Fibroblast of the conjunctiva (primary cell): ENCODE measurements around the gene B3GALT6.

Source experiments
- DNase-seq: peaks from one replicate; pipeline ENCODE4 v3.0.0-alpha.2; 2010; ENCODE audit warnings: low read depth

Gene B3GALT6

GRCh38 chr1:1216770-1217620 lies 15.0 kb upstream of the B3GALT6 start:
- DNase-seq: no peak

GRCh38 chr1:1217621-1218523 lies 14.2 kb upstream of the B3GALT6 start:
- no peak for DNase-seq

- no peak for DNase-seq
Observed at GRCh38 chr1:1218524-1219200, 13.4 kb upstream of the B3GALT6 start.

- DNase-seq: no peak
Observed at GRCh38 chr1:1219341-1219740, 12.7 kb upstream of the B3GALT6 start.

GRCh38 chr1:1220197-1220596 lies 11.8 kb upstream of the B3GALT6 start:
- no peak for DNase-seq

- no peak for DNase-seq
Observed at GRCh38 chr1:1221887-1222574, 10.0 kb upstream of the B3GALT6 start.

GRCh38 chr1:1222575-1223225 lies 9.3 kb upstream of the B3GALT6 start:
- no peak for DNase-seq

- no peak for DNase-seq
Observed at GRCh38 chr1:1223321-1223720, 8.7 kb upstream of the B3GALT6 start.

- DNase-seq: no peak
Observed at GRCh38 chr1:1223891-1224290, 8.1 kb upstream of the B3GALT6 start.

- DNase-seq: no peak
Observed at GRCh38 chr1:1225238-1225845, 6.7 kb upstream of the B3GALT6 start.

- DNase-seq: no peak
Observed at GRCh38 chr1:1225913-1226312, 6.1 kb upstream of the B3GALT6 start.

- DNase-seq: no peak
Observed at GRCh38 chr1:1226566-1227362, 5.3 kb upstream of the B3GALT6 start.

GRCh38 chr1:1227386-1227785 lies 4.7 kb upstream of the B3GALT6 start:
- no peak for DNase-seq

- DNase-seq: no peak
Observed at GRCh38 chr1:1228187-1228586, 3.9 kb upstream of the B3GALT6 start.

GRCh38 chr1:1228596-1229321 lies 3.3 kb upstream of the B3GALT6 start:
- DNase-seq: no peak

- no peak for DNase-seq
Observed at GRCh38 chr1:1229770-1230169, 2.3 kb upstream of the B3GALT6 start.

- peak; percentile 36 for DNase-seq
Observed at GRCh38 chr1:1230656-1231399, 1.2 kb upstream of the B3GALT6 start.

GRCh38 chr1:1231400-1232207 lies 433 bp upstream of the B3GALT6 start, which contains the start of gene SDF4:
Gene SDF4, minus strand, starts transcription at chr1:1232001. Its CDS starts 3,229 bp downstream, at chr1:1228772.
- DNase-seq: peak; percentile 93
